ENCODE data around the gene INIP.

The INIP gene, protein sequence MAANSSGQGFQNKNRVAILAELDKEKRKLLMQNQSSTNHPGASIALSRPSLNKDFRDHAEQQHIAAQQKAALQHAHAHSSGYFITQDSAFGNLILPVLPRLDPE

DNA sequence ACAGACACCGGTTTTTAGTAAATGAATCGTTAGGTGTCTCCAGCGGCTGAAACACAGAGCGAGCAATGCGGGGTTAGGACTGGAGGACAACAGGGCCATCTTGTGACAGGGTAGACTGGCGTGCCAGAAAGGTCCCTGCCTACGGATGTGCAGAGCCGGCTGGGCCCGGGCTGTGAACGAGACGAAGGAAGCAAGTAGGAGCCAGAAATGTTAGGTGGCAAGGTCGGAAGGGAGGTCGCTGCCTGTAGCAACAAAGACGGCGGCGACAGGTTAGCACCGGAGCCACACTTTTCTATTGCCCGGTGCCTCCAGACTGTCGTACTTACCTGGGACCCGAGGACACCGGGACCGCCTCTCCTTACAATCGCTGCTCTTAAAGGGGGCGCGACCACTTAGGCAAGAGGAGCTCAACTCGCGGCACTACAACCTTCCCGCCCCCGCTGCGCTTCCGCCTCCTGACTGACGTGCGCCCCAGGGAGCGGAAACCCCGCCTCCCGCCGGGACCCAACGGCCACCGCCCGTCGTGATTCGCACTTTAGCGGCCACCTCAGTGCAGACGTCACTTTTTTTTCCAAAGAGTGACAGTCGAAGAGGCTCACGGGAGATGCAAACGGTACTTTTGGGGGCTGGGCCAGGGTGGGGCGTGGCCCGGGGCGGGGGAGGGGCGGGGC lies at the start of gene INIP:
Gene INIP (minus strand): TSS at position 457 of the 671 bp plus-strand sequence. CDS start 1,632 bp downstream, outside the sequence.
- FAIRE-seq: no peak

DNA sequence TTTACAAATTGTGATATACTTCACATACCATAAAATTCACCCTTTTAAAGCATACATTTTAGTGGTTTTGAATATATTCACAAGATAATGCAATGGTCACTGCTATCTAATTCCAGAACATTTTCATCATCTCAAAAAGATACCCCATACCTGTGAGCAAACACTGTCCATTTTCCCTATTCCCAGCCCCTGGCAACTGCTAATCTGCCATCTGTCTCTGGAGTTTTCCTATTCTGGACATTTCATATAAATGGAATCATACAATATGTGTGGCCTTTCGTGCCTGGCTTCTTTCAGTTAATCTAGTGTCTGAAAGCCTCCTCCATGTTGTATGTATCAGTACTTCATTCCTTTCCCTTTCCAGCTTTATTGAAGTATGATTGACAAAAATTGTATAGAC lies 47.4 kb upstream of the INIP start:
- no peak for FAIRE-seq

DNA sequence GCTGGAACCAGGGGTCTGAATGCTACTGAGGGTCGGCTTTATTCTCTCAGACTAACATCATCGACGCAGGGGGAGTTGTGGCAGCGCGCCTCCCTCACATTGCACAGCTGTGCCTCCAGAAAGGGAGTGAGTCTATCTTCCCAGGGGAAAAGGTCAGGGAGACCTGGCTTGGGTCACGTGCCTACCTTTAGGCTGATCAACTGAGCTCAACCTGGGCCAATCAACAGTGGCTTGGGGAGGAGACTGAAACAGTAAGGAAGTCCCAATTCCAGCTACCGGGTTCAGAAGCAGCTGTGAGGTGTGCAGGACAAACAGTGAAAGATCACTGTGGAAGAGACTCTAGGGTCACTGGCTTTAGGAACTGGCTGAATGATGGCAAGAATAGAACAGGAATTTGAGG lies 46.9 kb upstream of the INIP start:
- no peak for FAIRE-seq

DNA sequence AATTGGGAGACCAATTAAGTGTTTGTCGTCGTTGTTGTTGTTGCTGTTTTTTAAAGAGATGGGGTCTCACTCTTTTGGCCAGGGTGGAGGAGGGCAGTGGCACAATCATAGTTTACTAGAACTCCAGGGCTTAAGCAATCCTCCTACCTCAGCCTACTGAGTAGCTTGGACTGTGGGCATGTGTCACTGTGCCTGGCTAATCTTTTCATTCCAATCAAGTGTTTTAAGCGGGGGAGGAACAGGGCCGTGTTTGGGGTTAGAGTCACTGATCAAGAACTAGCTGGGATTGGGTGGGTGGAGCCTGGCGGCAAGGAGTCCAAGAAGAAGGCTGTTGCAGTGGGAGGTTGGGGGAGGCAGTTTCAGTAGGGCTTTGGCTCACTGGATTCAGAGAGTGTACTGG lies 46.4 kb upstream of the INIP start:
- FAIRE-seq: no peak

DNA sequence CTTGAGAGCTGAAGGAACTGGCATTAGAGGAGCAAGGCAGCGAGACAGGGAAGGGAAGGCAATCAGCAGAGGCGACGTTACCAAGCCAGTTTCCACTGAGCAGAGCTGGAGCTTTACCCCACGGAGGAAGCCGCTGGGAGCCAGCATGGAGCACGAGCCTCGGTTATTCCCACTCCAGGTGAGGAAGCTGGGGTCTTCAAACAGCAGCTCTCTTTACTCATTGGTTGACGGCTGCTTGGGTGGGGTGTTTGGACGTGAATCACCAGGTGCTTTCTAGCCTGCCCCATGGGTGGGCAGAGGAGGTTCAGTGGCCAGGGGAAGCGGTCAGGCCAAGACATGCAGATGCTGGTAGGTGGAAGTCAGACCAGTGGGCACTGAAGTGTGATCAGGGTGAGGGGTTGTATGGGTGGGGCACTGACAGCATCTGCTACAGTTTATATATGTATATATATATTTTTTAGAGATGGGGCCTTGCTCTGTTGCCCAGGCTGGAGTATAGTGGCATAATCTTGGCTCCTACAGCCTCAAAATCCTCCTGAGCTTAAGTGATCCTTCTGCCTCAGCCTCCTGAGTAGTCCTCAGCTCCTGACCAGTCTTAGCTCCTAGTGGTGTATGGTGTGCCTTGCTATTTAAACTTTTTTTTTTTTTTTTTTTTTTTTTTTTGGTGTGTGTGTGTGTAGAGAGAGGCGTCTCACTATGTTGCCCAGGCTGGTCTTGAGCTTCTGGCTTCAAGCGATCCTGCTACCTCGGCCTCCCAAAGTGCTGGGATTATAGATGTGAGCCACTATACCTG lies 45.0 kb upstream of the INIP start:
- FAIRE-seq: no peak

DNA sequence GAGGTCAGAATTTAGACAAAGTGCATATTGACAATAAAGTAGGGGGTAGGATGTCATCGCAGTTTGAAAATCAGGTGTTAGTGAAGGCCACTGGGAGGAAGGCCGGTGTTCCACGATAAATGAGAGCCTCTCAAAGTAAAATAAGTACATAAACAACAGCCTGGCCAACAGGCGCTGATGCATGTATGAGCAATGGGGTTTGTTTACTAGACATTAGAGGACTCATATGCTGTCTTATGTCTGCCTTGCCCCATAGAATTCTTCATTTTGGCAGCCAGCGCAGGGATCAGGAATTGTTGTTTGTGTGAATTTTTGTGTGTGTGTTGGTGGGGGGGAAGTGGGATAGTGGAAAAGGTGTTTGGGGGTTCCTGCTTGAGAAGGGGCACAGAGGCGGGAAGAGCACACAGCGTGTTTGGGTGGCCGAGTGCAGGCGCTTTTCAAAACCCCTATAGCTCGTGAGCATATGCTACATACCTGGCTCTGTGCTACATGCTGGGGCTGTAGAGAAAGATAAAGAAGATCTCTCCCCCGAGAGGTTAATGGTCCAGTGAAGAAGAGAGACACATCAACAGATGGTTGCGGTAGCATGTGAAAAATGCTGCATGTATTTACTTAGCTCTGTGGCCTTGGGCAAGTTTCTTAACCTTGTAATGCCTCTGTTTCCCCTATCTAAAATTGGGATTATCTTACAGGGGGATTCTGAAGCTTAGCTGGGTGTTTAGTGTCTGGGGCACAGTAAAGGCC lies 44.2 kb upstream of the INIP start:
- FAIRE-seq: no peak

DNA sequence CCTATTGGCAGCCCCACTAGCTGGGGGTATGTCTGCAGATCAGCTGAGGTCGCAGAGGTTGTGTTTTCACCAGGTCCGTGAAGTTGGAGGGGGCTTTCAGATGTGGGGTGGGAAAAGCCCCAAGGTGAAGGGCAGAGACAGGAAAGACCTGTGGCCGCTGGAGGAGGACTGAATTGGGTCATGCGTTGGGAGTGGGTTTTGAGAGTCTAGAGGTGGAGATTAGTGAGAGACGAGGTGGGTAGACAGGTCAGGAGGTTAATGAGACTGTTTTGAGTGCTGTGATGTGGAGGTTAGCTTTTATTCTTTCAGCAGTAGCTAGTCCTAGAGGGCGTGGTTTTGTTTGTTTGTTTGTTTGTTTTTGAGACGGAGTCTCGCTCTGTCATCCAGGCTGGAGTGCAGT lies 42.9 kb upstream of the INIP start:
- no peak for FAIRE-seq

DNA sequence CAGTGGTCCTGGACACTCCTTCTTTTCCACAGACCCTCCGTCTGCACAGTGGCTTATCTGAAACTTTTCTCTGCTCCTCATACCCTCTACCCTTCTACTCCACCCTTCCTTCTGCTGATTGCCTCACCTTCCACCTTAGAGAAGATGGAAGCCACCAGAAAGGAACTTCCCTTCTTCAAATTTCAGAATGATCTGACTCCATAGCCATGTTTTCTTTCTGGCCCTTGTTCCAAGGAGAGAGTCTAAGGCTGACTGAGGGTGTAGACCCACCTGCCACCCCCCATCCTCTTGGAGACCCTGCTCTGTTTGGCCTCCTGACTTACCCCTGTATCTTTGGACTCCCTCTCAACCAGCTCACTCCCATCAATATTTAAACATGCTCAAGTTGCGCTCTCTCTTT lies 40.0 kb upstream of the INIP start:
- no peak for FAIRE-seq

DNA sequence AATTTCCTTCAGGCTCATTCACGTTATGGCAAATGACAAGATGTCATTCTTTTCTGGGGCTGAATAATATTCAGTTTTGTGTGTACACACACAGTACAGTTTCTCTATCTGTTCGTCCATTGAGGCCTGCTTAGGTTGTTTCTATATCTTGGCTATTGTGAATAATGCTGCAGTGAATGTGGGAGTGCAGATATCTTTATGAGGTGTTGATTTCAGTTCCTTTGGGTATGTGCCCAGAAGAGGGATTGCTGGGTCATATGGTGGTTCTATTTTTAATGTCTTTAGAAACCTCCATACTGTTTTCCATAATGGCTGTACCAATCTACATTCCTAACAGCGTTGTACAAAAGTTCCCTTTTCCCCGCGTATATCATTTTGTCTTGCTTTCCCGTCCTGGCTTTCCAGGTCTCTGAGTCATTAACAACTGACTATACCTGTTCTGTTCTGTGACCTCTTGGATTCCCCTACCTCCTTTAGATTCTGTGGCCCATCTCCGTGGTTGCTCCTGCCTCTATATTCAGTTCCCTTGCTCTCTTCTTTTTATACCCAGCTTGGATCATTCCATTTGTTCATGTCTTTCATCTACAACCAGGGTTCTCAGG lies 39.5 kb upstream of the INIP start:
- no peak for FAIRE-seq

DNA sequence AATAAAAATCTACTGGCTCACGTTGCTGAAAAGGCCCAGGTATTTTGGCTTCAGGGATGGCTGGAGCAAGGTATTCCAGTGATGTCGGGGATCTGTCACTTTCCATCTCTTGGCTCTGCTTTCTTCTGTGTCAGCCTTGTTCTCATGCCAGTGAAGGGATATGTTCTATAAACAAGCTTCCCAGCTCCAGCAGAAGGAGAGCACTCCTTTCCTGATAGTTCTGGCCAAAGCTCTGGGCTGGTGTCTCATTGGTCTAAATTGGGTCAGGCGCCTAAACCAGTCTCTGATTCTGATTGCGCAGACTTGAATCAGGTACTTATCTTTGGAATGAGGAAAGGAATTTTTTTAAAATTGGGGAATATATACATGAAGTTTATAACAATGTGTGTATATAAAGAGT lies 37.8 kb upstream of the INIP start:
- FAIRE-seq: no peak

DNA sequence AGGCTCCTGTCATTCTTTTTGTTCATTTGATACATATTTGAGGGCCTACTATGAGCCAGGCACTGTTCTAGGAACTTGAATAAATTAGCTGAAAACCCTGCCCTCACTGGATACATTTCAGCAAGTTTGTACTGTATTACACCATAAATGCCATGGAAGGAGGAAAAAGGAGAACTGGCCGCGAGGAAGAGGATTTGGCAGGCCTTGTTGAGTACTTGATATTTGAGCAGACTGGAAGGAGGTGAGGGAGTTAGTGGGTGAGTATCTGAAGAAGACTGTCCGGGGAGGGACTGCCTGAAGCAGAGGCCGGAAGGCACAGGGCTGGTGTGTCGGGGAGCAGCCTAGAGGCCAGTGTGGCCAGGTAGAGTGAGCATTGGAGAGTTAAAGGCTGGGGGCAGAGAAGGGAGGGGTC lies 37.1 kb upstream of the INIP start:
- no peak for FAIRE-seq

DNA sequence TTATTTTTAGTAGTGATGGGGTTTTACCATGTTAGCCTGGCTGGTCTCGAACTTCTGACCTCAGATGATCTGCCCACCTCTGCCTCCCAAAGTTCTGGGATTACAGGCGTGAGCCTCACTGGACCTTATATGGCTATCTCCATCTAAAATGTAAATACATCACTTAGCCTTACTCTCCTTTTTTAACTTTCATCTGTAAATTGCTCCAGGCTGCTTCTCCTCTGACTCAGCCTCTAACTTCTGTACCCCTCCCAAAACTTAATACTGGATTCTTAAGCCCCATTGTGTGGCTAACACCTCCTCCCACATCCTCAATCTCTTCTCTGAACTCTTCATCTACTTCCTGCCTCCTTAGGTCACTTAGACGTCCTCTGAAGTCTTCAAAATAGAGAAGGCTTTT lies 36.7 kb upstream of the INIP start:
- no peak for FAIRE-seq

DNA sequence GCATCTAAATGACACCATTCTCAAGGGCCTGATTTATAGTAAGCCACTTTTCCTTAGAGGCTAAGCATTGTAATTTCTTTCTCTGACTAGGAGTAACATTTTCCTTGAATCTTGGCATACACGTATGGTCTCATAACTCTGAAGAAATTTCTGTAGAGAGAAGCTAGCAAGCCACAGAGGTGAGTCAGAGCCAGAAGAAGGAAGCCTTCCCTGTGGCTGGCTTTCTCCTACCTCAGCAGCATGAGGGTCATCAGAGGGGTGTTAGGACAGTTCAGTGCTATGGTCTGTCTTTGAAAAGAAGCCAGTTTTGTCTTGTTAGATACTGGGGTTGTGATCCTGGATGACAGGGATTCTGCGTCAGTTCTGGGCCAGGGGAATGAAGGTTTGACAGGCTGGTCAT lies 35.8 kb upstream of the INIP start:
- FAIRE-seq: no peak

DNA sequence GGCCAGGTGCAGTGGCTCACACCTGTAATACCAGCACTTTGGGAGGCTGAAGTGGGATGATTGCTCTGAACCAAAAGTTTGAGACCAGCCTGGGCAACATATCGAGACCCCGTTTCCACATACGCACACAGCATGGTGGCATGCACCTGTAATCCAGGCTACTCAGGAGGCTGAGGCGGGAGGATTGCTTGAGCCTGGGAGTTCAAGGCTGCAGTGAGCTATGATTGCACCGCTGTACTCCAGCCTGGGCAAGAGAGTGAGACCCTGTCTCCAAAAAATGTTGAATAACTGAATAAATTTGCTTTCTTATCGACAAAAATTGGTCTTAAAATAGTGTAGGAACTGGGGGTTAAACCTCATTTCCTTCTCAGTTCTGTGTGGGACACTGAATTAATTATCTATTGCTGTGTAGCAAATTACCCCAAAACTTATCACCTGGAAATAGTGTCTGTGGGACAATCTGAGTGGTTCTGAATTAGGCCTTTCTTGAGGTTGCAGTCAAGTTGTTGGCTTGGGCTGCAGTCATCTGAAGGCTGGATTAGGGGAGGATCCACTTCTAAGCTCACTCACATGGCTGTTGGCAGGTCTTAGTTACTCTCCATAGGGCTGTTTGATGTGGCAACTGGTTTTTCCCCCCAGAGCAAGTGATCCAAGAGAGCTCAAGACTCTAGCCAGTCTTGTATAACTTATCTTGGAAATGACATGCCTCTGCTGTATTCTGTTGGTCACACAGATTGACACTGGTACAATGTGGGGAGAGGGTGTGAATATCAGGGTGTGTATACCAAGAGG lies 34.6 kb upstream of the INIP start:
- no peak for FAIRE-seq

DNA sequence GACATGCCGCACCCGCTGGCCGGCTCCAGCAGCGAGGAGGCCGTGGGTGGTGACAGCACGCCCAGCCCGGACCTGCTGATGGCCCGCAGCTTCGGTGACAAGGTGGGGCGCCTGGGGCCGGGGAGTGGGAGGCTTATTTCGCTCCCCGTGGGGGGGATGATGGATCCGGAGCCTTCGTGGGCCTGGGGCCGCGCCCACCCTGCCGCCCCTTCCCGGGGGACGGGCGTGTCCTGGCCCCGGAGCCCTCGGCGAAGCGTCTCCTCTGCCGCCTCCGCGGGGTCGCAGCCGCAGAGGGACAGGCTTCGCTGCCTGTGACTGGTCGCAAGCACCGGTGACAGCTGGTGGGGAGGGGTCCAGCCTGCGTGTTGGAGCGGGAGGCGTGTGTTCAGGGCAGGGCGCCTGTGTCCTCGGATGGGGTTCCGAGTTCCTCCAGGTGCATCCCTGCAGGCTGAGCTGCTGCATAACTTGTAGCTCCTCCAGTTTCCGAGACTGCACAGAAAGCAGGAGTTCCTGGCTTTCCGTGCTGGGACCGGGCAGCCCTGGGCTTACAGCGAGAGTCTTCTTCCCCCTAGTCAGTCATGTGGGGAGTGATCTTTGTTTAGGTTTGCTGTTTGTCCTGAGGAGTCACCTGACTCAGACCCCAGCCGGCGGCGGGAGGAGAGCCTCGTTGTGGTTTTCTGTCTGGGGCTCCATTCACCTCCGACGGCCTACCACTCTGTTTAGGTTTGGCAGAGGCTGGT lies 33.3 kb upstream of the INIP start:
- FAIRE-seq: no peak

DNA sequence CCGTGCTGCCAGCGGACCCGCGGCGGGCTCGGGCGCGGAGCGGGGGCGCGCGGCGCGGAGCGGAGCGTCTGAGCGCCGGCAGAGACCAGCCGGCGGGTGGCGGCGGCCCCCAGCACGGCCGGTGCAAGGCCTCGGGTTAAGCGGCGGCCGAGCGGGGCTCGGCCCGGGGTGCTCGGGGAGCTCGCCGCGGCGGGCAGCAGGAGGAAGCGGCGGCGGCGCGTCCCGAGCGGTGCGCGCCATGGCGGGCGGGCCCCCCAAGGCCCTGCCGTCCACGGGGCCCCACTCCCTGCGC lies 32.8 kb upstream of the INIP start:
- no peak for FAIRE-seq

DNA sequence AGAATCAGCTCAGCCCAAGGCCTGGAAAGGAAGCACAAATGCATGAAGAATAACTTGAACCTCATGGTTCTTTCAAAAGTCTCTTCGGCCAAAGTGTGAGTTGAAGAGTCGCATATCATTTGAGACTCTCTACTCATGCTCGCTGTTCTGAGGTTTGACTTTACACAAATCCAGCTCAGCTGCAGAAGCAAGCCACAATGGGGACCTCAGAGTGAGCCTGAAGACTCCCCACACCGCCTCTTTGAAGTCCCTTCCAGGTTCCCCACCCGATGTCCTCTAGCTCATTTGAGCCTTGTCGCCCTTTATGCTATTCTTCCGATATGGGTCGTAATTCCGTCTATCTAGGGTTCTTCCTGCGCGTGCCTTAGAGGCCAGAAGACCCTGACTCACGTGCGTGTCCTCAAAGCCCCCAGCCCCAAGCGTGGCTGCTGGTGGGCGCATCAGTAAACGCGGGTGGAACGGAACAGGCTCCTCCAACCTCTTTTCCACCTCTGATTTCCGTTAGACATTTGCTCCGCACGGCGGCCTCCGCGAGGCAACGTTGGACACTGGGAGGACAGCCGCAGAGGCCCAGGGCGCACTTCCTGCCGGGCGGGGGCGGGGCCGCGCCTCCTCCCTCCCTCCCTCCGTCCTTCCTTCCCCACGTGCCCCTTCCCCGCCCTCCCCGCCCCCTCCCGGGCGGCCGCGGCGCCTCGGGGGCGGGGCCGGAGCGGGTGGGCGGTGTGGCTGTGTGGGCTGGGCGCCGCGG lies 32.3 kb upstream of the INIP start, which contains the start of gene SNX30:
Gene SNX30 (plus strand): TSS at position 745 of the 748 bp plus-strand sequence. CDS start 242 bp downstream, outside the sequence.
- no peak for FAIRE-seq

DNA sequence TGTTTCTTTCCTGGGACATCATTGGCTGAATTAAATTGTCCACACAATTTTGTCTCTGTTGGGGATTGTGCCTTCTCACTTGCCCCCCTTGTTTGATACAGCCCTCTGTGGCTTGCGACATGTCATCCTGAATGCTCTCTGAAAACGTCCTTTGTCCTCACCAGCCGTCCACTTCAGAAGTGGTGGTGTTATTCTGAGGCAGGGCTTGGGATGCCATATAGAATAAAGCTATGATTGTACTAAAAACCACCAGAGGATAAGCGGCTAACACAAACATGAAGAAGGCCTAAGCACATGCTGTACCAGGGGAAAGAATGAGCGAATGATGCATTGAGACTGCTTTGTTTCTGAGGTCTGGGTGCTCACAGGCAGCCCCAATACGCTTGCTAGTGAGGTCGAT lies 29.2 kb upstream of the INIP start:
- no peak for FAIRE-seq

DNA sequence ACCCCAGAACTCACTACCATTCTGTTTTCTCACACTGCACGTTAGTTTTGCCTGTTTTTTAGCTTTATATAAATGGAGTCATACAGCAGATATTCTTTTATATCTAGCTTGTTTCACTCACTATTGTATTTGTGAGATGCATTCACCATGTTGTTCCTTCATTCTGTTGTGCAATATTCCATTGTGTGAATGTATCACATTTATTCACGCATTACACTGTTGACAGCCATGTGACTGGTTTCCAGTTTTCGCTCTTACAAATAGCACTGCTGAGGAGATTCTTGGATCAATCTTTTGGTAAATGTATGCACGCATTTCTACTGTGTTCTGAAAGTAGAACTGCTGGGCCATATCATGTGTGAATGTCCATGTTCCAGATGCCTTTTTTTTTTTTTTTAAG lies 26.3 kb upstream of the INIP start:
- FAIRE-seq: no peak

DNA sequence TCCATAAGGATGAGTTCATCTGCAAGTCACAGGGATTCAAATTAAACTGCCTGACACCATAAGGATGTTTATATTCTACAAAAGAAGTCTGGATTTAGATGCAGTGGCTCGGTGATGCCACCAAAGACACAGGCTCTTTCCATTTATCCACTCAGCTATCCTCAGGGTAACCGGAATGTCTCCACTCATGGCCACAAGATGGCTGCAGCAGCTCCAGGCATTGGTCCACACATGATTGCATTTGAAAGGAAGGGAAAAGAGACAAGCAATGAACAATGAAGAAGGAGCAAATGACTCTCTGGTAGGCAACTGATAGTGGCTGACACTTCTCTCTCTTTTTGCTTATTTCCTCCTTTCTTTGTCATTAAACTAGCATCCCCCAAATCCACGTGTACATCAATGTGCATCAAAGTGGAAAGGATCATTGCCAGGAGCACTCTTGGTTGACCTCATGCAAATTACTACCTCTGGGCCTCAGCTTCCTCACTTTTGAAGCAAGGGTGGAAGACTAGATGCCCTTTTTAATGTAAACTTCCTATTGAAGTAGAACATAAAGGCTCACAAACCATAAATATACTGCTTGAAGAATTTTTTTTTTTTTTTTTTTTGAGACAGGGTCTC lies 25.4 kb upstream of the INIP start:
- no peak for FAIRE-seq
